Upper lobe of right lung (tissue), 1 donor: ENCODE results near the gene ZNF438. TPM values are rescaled to one million over a fixed set of nuclear protein-coding genes. Genes with fewer than 3 reads are reported as not detected.
"Not testable (repeated sequence)": the region's sequence is repeated elsewhere in the genome, so short reads cannot be mapped to it uniquely, and the experiment has no call there.

Experiments
- ATAC-seq: fragments of 200-7000 bp; cut with Tn5 transposase; one replicate; pipeline ENCODE4 v1.9.1; 2020; ENCODE audit warnings: mild to moderate bottlenecking, moderate library complexity
- DNase-seq: peaks from one replicate; pipeline ENCODE4 v3.0.0-alpha.2; 2020
- H3K27ac ChIP-seq: fragments of 200-600 bp; one replicate; pipeline ENCODE4 v1.8.0; 2022
- H3K27me3 ChIP-seq: fragments of 200-600 bp; one replicate; pipeline ENCODE4 v1.8.0; 2022; ENCODE audit warnings: mild to moderate bottlenecking
- H3K36me3 ChIP-seq: fragments of 200-600 bp; one replicate; pipeline ENCODE4 v1.8.0; 2022
- H3K4me1 ChIP-seq: fragments of 200-600 bp; one replicate; pipeline ENCODE4 v1.8.0; 2022
- H3K4me3 ChIP-seq: fragments of 200-600 bp; one replicate; pipeline ENCODE4 v1.8.0; 2022; ENCODE audit warnings: mild to moderate bottlenecking
- H3K9me3 ChIP-seq: fragments of 200-600 bp; one replicate; pipeline ENCODE4 v1.8.0; 2022
- CTCF ChIP-seq: fragments of 200-600 bp; IDR thresholded peaks from one replicate; pipeline ENCODE4 v1.8.0; 2022; ENCODE audit warnings: antibody characterized with exemption
- intact Hi-C: fragments of 100-400 bp; cut with DNase I; formaldehyde crosslinking; loops from one replicate; pipeline ENCODE4 v1.11.0; 2022
- total RNA-seq: library from RNA; stranded (reverse); fragmentation: NEBNext Ultra II Directional; extraction: Animal tissue kit (Norgen Biotek cat#: 25700); gene quantifications from one replicate; pipeline ENCODE4 v1.2.1, GENCODE V29; 2021
- donor health status: DM: no; HTN: yes; CAD: no; lungs with severe emphysema.

The ZNF438 gene
- total RNA-seq, 1 donor from 2014 or later, result 14.4 TPM

GRCh38 chr10:31032258-31033132, 830 bp upstream of the ZNF438 start:
- H3K9me3 ChIP-seq, result no peaks in the 10 kb centered on the region
- H3K27ac ChIP-seq, result peak overlapping the region; percentile 100
- intact Hi-C loops, result loop anchor here (10.0 kb wide), 1 partner anchor 248 kb away; no protein-coding TSS in a partner anchor
- peak; percentile 94 for ATAC-seq
- H3K36me3 ChIP-seq, result no peaks in the 10 kb centered on the region
- peaks cover 41% of the 10 kb centered on the region for H3K4me1 ChIP-seq
- TF ChIP-seq CTCF, result no peak
- H3K4me3 ChIP-seq, result peak overlapping the region; percentile 69
- DNase-seq, result peak; percentile 98
- no peaks in the 10 kb centered on the region for H3K27me3 ChIP-seq

GRCh38 chr10:31031205-31031557, 484 bp downstream of the ZNF438 start:
- Histone ChIP-seq H3K27me3 (no peaks in the 10 kb centered on the region), H3K9me3 (no peaks in the 10 kb centered on the region), H3K36me3 (no peaks in the 10 kb centered on the region), H3K27ac (peak overlapping the region; percentile 100), H3K4me1 (peaks cover 41% of the 10 kb centered on the region), H3K4me3 (peak overlapping the region; percentile 69)
- no peak for ATAC-seq
- TF ChIP-seq CTCF, result no peak
- intact Hi-C loops, result loop anchor here (10.0 kb wide), 1 partner anchor 246 kb away; no protein-coding TSS in a partner anchor
- DNase-seq, result no peak

- ATAC-seq, result no peak
- intact Hi-C loops, result loop anchor here (10.0 kb wide), 1 partner anchor 246 kb away; no protein-coding TSS in a partner anchor
- Histone ChIP-seq H3K4me1 (peaks cover 41% of the 10 kb centered on the region), H3K4me3 (peak overlapping the region; percentile 69), H3K36me3 (no peaks in the 10 kb centered on the region), H3K27me3 (no peaks in the 10 kb centered on the region), H3K9me3 (no peaks in the 10 kb centered on the region), H3K27ac (peak overlapping the region; percentile 100)
- TF ChIP-seq CTCF, result no peak
- no peak for DNase-seq
Measured at GRCh38 chr10:31030800-31031199, 865 bp downstream of the ZNF438 start.

- peak overlapping the region; percentile 100 for H3K27ac ChIP-seq
- no peaks in the 10 kb centered on the region for H3K27me3 ChIP-seq
- H3K9me3 ChIP-seq, result no peaks in the 10 kb centered on the region
- TF ChIP-seq CTCF, result no peak
- ATAC-seq (no peak), DNase-seq (no peak)
- no peaks in the 10 kb centered on the region for H3K36me3 ChIP-seq
- peak overlapping the region; percentile 69 for H3K4me3 ChIP-seq
- intact Hi-C loops, result loop anchor here (10.0 kb wide), 1 partner anchor 245 kb away; no protein-coding TSS in a partner anchor
- peaks cover 41% of the 10 kb centered on the region for H3K4me1 ChIP-seq
Measured at GRCh38 chr10:31030260-31030659, 1.4 kb downstream of the ZNF438 start.

GRCh38 chr10:31028081-31028480, 3.6 kb downstream of the ZNF438 start:
- Histone ChIP-seq H3K4me1 (peaks cover 21% of the 10 kb centered on the region), H3K27me3 (no peaks in the 10 kb centered on the region), H3K36me3 (no peaks in the 10 kb centered on the region), H3K4me3 (no peak overlapping the region), H3K27ac (no peak overlapping the region), H3K9me3 (no peaks in the 10 kb centered on the region)
- ATAC-seq, result no peak
- TF ChIP-seq CTCF, result no peak
- no peak for DNase-seq
- intact Hi-C loops, result no loop called here

- H3K27ac ChIP-seq, DNase-seq, H3K9me3 ChIP-seq, intact Hi-C loops, H3K36me3 ChIP-seq, H3K4me3 ChIP-seq, H3K27me3 ChIP-seq, ATAC-seq: not testable (repeated sequence)
- H3K4me1 ChIP-seq, result peaks cover 18% of the 10 kb centered on the region
Measured at GRCh38 chr10:31026279-31026678, 5.4 kb downstream of the ZNF438 start.
